Measurements from ENCODE around the gene PPIL6.

Gene PPIL6

GRCh38 chr6:109449064-109449794, 8.8 kb upstream of the PPIL6 start:
- no peak for DNase-seq

DNA sequence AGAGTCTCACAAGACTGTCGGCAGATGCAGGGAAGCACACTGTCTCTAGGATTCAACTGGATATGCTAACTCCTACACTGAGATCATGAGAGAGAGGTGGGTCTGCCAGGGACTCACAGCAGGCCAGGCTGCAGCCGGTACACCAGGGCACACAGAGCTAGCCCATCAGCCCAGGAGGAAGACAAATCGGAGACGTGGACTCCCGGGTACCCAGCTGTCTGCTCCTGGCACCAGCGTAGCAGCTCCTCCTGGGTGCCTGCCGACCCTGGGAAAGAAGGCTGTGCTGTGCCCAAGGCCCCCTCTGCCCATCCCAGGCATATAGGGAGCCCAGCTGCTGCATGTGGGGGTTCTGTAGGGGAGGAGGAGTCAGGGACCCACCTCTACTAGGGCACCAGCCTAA, 8.2 kb upstream of the PPIL6 start:
- no peak for DNase-seq

GRCh38 chr6:109447878-109448555, 7.6 kb upstream of the PPIL6 start:
- no peak for DNase-seq

DNA sequence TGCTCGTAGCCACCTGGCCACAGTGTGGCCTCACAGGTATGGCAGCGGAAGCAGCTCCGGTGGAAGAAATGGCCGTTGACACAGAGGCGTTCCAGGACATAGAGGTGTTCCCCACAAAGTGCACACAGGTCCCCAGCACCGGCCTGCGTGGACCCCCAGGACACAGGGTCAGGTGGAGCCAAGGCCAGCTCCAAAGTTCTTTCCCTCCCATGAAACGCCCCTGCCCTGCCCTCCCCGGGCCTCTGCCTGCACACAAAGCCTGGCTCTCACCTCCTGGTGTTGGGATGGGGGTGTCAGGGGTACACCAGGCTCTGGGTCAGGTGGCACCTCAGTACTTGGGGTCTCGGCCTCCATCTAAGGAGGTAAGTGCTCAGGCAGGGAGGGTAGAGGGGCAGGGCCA, 6.7 kb upstream of the PPIL6 start:
- no peak for DNase-seq

DNA sequence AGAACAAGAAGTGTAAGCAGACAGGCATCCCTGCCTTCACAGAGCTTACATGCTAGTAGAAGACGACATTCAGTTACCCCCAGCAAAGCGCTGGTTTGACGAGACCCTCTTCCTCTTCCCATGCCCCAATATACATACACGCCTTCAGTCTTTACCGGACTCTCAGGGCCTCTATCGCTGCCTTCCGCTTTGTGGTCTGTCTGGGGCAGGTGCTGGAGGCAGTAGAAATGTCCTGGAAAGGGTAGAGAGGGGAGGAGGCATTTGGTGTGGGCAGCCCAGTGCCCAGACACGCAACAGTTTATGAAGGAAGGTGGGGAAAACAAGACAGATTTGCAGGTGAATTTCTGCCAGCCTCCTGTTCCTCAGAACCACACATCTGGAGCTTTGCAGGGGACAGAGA, 6.1 kb upstream of the PPIL6 start:
- DNase-seq = no peak

DNA sequence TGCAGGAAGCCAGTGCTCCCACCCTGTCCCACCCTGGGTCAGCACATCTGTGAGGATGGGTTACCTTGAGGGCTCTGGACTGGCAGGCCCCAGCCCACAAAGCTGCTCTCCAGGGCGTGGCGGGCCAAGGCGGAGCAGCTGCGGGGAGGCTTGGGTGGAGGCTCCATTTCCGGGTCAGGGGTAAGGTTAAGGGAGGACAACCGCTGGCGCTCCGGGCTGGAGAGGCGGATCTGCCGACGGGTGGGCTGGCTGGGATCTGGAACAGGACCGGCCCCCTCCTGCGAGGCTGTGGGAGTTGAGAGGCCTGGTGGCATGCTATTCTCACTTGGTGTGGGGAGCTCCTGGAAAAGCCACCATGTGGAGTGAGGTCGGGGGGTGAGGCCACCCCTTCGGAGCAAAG, 5.6 kb upstream of the PPIL6 start:
- DNase-seq = no peak

GRCh38 chr6:109445382-109445781, 5.0 kb upstream of the PPIL6 start:
- no peak for DNase-seq

DNA sequence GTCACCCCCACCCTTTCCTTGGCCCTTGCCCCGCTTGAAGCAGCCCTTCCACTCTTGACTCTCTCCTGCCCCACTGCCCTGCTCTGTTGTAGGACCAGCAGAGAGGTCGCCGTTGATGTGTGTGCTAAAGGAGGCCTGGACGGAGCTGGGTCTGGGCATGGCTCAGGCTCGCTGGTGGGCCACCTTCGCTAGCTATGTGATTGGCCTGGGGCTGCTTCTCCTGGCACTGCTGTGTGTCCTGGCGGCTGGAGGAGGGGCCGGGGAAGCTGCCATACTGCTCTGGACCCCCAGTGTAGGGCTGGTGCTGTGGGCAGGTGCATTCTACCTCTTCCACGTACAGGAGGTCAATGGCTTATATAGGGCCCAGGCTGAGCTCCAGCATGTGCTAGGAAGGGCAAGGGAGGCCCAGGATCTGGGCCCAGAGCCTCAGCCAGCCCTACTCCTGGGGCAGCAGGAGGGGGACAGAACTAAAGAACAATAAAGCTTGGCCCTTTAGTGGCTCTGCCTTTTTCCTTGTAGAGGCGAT, 3.1 kb upstream of the PPIL6 start:
- no peak for DNase-seq

- DNase-seq = no peak
Observed at GRCh38 chr6:109442393-109442924, 2.0 kb upstream of the PPIL6 start.

- DNase-seq = peak; percentile 61
Observed at GRCh38 chr6:109441069-109441816, 815 bp upstream of the PPIL6 start.

GRCh38 chr6:109436041-109436440, 4.4 kb downstream of the PPIL6 start:
- no peak for DNase-seq

GRCh38 chr6:109434456-109434855, 6.0 kb downstream of the PPIL6 start:
- no peak for DNase-seq

DNA sequence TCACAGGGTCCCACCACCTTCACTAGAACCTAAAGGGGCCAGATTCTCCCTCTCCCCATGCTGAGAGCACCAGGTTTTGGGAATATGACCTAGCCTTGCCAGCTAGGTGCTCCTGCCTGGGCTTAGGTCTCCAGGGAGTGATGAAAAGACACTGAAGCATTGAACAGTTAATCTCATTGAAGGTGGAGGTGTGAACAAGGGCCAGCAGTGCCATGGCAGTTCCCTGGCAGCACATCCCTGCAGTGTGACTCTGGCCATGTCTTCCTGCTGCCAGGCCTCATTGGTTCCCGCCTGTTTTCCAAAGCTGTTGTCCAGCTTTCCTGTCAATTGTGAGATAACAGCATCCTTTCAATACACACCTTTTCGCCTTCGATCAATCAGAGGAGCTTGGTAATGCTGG, 10.9 kb downstream of the PPIL6 start:
- no peak for DNase-seq

- DNase-seq = no peak
Observed at GRCh38 chr6:109428889-109429477, 11.4 kb downstream of the PPIL6 start.

DNA sequence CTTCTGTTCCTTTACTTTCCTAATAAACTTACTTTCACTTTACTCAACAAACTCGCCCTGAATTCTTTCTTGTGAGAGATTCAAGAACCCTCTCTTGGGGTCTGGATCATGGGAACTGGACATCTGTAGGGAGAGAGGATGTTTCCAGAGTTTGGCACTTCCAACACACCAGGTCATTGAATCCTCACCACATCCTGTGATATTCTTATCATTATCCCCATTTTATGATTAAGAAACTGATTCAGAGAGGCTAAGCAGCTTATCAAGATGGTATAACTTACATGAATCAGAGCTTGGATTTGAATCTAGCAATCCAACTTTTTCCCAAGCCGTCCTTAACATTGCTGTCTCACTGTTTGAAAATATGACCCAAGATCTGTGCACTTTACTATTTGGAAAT, 15.5 kb downstream of the PPIL6 start:
- DNase-seq = no peak

DNA sequence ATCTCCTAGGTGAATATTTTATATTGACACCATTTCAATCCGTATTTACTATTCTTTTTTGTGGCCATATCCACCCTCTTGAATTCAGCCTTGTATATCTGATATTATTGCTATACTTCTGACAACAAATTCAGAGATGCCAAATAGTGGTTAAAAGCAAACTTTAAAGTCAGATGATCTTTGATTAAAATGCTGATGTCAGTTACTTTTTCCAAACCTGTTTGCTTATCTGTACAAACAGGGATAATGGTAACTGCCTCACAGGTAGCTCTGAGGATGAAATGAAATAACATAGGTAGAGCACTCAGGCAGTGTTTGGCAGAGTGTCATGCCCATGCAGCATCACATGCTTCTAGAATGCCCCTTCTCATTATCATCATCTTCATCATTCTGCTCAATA, 19.2 kb downstream of the PPIL6 start:
- DNase-seq = no peak

GRCh38 chr6:109420751-109421150, 19.7 kb downstream of the PPIL6 start:
- DNase-seq = no peak

GRCh38 chr6:109417646-109418045, 22.8 kb downstream of the PPIL6 start:
- DNase-seq = no peak

GRCh38 chr6:109411034-109411433, 29.4 kb downstream of the PPIL6 start:
- no peak for DNase-seq

GRCh38 chr6:109406196-109406595, 34.2 kb downstream of the PPIL6 start:
- DNase-seq = no peak

DNA sequence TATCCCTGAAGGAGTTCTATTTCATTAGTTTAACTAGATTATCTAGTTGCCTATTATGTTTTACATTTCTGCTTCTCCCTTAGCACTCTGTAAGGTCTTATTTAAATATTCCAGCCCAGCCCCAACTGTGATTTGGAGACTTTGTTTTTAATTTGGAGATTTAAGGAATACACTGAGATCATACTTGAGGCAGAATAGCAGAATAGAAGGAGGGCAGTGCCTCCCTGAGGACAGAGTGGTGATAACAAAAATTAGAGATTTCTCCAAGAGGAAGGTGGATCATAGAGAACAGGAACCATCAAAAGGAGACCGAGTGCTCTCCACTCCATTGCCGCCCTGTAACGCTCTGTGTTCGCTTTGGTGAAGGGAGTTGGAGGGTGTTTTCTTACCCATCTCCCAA, 43.4 kb downstream of the PPIL6 start:
- DNase-seq = no peak

- DNase-seq = no peak
Observed at GRCh38 chr6:109396046-109396718, 44.2 kb downstream of the PPIL6 start.

DNA sequence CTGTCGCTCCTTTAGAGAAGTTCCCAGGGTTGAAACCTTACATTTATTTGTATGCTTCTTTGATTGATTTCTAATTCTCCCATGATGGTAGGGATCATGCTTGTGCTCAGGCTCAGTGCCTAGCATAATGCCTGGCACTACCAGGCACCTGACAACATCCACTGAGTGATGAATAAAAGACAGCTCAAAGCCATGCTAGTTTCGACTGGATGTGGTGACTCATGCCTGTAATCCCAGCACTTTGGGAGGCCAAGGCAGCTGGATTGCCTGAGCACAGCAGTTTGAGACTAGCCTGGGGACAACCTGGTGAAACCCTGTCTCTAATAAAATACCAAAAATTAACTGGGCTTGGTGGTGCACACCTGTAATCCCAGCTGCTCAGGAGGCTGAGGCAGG, 46.5 kb downstream of the PPIL6 start:
- no peak for DNase-seq

Measured in NCI-H1105 treated with DMSO at 0.1 percent for 48 hours (cell line).